HCT116 (cell line): ENCODE measurements around the gene FAM168A. TPM values are rescaled to one million over a fixed set of nuclear protein-coding genes. Genes with fewer than 3 reads are reported as not detected.

Source experiments
- ATAC-seq: fragments of 200-7000 bp; cut with Tn5 transposase; 2 replicates; pipeline ENCODE4 v1.9.1; 2020; ENCODE audit warnings: mild to moderate bottlenecking, moderate library complexity
- BruUV-seq: library from RNA; stranded (reverse); fragments of 400-500 nt; replicated peaks from 2 replicates; lab custom pipeline; 2021; lab: Mats Ljungman, UMichigan
- CTCF ChIA-PET: fragments of 300-600 bp; sonication (Branson Sonifier 250); formaldehyde crosslinking; loops from one replicate; lab custom pipeline; 2021; ENCODE audit warnings: antibody characterized with exemption; lab: Charles Lee
- POLR2A ChIA-PET: fragments of 300-600, 350-600 bp; sonication (Branson Sonifier 250); formaldehyde crosslinking; loops from one replicate; lab custom pipeline; 2021; ENCODE audit warnings: antibody characterized with exemption; lab: Charles Lee
- RAD21 ChIA-PET, 2 experiments: fragments of 300-600 bp; sonication (Branson Sonifier 250); formaldehyde crosslinking; loops; one replicate each; lab custom pipeline; 2023; ENCODE audit warnings: low total read pairs in 2 of 2; ENCODE audit not compliant: uncharacterized antibody in 2 of 2, unreplicated experiment in 2 of 2, low non-redundant PET in 1 of 2; lab: Charles Lee
- DNase-seq: peaks from one replicate; pipeline ENCODE4 v3.0.0-alpha.2; 2010; ENCODE audit warnings: low read depth, low spot score
- H2AFZ ChIP-seq: fragments of 200-600 bp; shearing (Covaris generic), sonication (generic); 2 replicates; pipeline ENCODE4 v1.6.1; 2017; ENCODE audit warnings: low read depth, mixed run types, mixed read lengths, antibody characterized with exemption, low read length; ENCODE audit not compliant: poor library complexity, severe bottlenecking
- H3K27ac ChIP-seq: 2 replicates; pipeline ENCODE4 v1.5.1; 2012; ENCODE audit warnings: low read depth, low read length
- H3K27me3 ChIP-seq: fragments of 200-600 bp; sonication (generic); 2 replicates; pipeline ENCODE4 v1.6.1; 2016; ENCODE audit warnings: mixed run types, low read length, mixed read lengths; ENCODE audit not compliant: insufficient read depth
- H3K36me3 ChIP-seq, 2 experiments: fragments of 200-500 bp in 1 of 2; fragments of 200-600 bp in 1 of 2; sonication (Bioruptor generic) in 1 of 2; sonication (generic) in 1 of 2; 2 replicates each; pipeline versions ENCODE4 v1.5.1 to v1.6.1; 2014 to 2016; ENCODE audit warnings: low read length in 2 of 2, inconsistent platforms in 1 of 2, mixed read lengths in 1 of 2, mixed run types in 1 of 2; ENCODE audit not compliant: insufficient read depth in 2 of 2, control insufficient read depth in 1 of 2
- H3K4me1 ChIP-seq, 2 experiments: fragments of 200-600 bp in 1 of 2; sonication (generic) in 1 of 2; 2 replicates each; pipeline versions ENCODE4 v1.5.1 to v1.6.1; 2012 to 2017; ENCODE audit warnings: low read length in 2 of 2, inconsistent platforms in 1 of 2, mild to moderate bottlenecking in 1 of 2, mixed read lengths in 1 of 2, mixed run types in 1 of 2, moderate library complexity in 1 of 2; ENCODE audit not compliant: insufficient read depth in 2 of 2, control insufficient read depth in 1 of 2
- H3K4me2 ChIP-seq: fragments of 200-600 bp; sonication (generic); 2 replicates; pipeline ENCODE4 v1.6.1; 2017; ENCODE audit warnings: mixed run types, low read length, mixed read lengths
- H3K4me3 ChIP-seq, 2 experiments: fragments of 200-600 bp in 1 of 2; sonication (generic) in 1 of 2; replicated peaks in 1 of 2; 2 replicates each; pipeline ENCODE4 v1.5.1; 2011 to 2016; ENCODE audit warnings: low read length in 2 of 2, control low read depth in 1 of 2, low read depth in 1 of 2, mild to moderate bottlenecking in 1 of 2, mixed read lengths in 1 of 2, mixed run types in 1 of 2
- H3K79me2 ChIP-seq: fragments of 200-600 bp; sonication (generic); 2 replicates; pipeline ENCODE4 v1.6.1; 2017; ENCODE audit warnings: mild to moderate bottlenecking, mixed run types, low read length, moderate library complexity, mixed read lengths; ENCODE audit not compliant: insufficient read depth
- H3K9ac ChIP-seq: fragments of 200-600 bp; sonication (generic); 2 replicates; pipeline ENCODE4 v1.6.1; 2016; ENCODE audit warnings: low read length, mixed read lengths
- H3K9me2 ChIP-seq: fragments of 200-600 bp; sonication (generic), shearing (Covaris generic); 2 replicates; pipeline ENCODE4 v1.6.1; 2017; ENCODE audit warnings: mixed run types, mild to moderate bottlenecking, moderate library complexity; ENCODE audit not compliant: insufficient read depth
- H3K9me3 ChIP-seq, 2 experiments: fragments of 200-500 bp in 1 of 2; fragments of 200-600 bp in 1 of 2; sonication (Bioruptor generic) in 1 of 2; sonication (generic) in 1 of 2; 2 replicates each; pipeline ENCODE4 v1.6.1; 2014 to 2017; ENCODE audit warnings: low read length in 2 of 2, mixed read lengths in 2 of 2, inconsistent platforms in 1 of 2, low read depth in 1 of 2, mild to moderate bottlenecking in 1 of 2, mixed run types in 1 of 2, moderate library complexity in 1 of 2; ENCODE audit not compliant: control insufficient read depth in 1 of 2, insufficient read depth in 1 of 2
- H4K20me1 ChIP-seq: fragments of 200-600 bp; sonication (generic), shearing (Covaris generic); 2 replicates; pipeline ENCODE4 v1.6.1; 2017; ENCODE audit warnings: mixed run types, mild to moderate bottlenecking, moderate library complexity; ENCODE audit not compliant: insufficient read depth
- ZBTB33 ChIP-seq: IDR thresholded peaks from 2 replicates; pipeline ENCODE4 v1.6.1; 2011; ENCODE audit warnings: mild to moderate bottlenecking, low read length, moderate library complexity; ENCODE audit not compliant: insufficient replicate concordance; ENCODE audit errors: extremely low read depth
- intact Hi-C: fragments of 100-400 bp; cut with micrococcal nuclease; formaldehyde crosslinking; loops from 2 replicates; pipeline ENCODE4 v1.10.0; 2022
- total RNA-seq: library from RNA; stranded (reverse); gene quantifications from one replicate; pipeline ENCODE4 v1.2.1, GENCODE V29; 2021; ENCODE audit not compliant: unreplicated experiment

FAM168A gene
- total RNA-seq, 1 experiment from 2014 or later = 31.5 TPM

- peaks cover 2 to 12% of the 10 kb centered on the region in 2 experiments; a peak in 2 of 4 replicates for H3K36me3 ChIP-seq
Observed at GRCh38 chr11:73395297-73396208, 202.4 kb downstream of the FAM168A start.

More at GRCh38 chr11:73395297-73396208, 202.4 kb downstream of the FAM168A start:
- Histone ChIP-seq H3K9me3 (no peaks in the 10 kb centered on the region), H4K20me1 (no peaks in the 10 kb centered on the region), H3K4me2 (no peak overlapping the region), H3K4me1 (no peaks in the 10 kb centered on the region; a peak in 1 of 4 replicates), H3K4me3 (no peak overlapping the region), H3K9ac (no peak overlapping the region), H3K27ac (no peak overlapping the region), H3K27me3 (no peaks in the 10 kb centered on the region), H3K79me2 (peaks cover 8% of the 10 kb centered on the region; the same call in 1 of the 2 replicates), H2AFZ (no peak overlapping the region), H3K9me2 (no peaks in the 10 kb centered on the region)
- intact Hi-C loops = no loop called here
- TF ChIP-seq ZBTB33 = no peak
- POLR2A ChIA-PET = no interaction called here
- no peak for ATAC-seq
- DNase-seq = no peak
- no TSS peak for BruUV-seq
- RAD21 ChIA-PET = no interaction called here
- CTCF ChIA-PET = interaction anchor here (0.8 to 1.6 kb wide), 4 partner anchors 37 to 265 kb away, joined by 3 to 7 read pairs (median 4); no protein-coding TSS in a partner anchor
